Measurements from ENCODE around the gene ETNPPL. TPM values are rescaled to one million over a fixed set of nuclear protein-coding genes. Genes with fewer than 3 reads are reported as not detected.

ETNPPL gene
- total and polyA plus RNA-seq, 2 of the 4 experiments (the other 2 are of a cell fraction) = not detected

DNA sequence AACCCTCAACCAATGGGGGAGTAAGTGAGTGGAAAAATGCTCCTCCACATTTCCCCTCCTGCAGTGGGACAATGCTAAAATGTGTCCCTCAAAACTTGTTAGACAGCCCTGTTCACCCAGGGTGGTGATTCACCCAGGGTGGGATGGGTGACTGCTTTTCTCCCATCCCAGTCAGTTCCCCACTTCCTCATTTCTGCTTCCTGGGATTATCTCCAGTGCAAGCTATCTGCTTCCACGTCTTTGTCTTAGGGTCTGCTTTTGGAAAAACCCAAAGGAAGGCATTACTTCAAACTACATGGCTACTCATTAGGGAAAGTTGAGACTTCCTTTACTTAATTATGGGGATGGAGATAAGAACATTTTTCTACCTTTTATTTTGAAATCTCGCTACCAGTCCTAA, 45.5 kb downstream of the ETNPPL start:
- dilution Hi-C loops (cut with HindIII; ENCODE audit: low sequenced_read_pairs, unreplicated experiment) = no loop called here
- no peak overlapping the region for H3K4me3 ChIP-seq (ENCODE audit: insufficient read depth, low read depth, low read length)
- H4K91ac ChIP-seq (ENCODE audit: insufficient read depth, low read depth, low read length) = no peak overlapping the region
- no peaks in the 10 kb centered on the region for H3K79me1 ChIP-seq (ENCODE audit: low read depth in 1 of 2, low read length in 2 of 2)
- H2AK9ac ChIP-seq (replicated peaks; ENCODE audit: low read depth, low read length, poor library complexity) = no peak overlapping the region
- no peak for TF ChIP-seq RAD21 (IDR thresholded peaks at IDR 0.05; ENCODE audit: low read length)
- TF ChIP-seq FOS (IDR thresholded peaks at IDR 0.05; ENCODE audit: low read depth, low read length) = no peak
- TF ChIP-seq MAZ (IDR thresholded peaks at IDR 0.05; ENCODE audit: borderline replicate concordance, low read depth, low read length) = no peak
- TF ChIP-seq, protein P1, sequence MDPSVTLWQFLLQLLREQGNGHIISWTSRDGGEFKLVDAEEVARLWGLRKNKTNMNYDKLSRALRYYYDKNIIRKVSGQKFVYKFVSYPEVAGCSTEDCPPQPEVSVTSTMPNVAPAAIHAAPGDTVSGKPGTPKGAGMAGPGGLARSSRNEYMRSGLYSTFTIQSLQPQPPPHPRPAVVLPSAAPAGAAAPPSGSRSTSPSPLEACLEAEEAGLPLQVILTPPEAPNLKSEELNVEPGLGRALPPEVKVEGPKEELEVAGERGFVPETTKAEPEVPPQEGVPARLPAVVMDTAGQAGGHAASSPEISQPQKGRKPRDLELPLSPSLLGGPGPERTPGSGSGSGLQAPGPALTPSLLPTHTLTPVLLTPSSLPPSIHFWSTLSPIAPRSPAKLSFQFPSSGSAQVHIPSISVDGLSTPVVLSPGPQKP (IDR thresholded peaks at IDR 0.05; ENCODE audit: borderline replicate concordance, low read depth, low read length) = no peak
- TF ChIP-seq, protein P2, sequence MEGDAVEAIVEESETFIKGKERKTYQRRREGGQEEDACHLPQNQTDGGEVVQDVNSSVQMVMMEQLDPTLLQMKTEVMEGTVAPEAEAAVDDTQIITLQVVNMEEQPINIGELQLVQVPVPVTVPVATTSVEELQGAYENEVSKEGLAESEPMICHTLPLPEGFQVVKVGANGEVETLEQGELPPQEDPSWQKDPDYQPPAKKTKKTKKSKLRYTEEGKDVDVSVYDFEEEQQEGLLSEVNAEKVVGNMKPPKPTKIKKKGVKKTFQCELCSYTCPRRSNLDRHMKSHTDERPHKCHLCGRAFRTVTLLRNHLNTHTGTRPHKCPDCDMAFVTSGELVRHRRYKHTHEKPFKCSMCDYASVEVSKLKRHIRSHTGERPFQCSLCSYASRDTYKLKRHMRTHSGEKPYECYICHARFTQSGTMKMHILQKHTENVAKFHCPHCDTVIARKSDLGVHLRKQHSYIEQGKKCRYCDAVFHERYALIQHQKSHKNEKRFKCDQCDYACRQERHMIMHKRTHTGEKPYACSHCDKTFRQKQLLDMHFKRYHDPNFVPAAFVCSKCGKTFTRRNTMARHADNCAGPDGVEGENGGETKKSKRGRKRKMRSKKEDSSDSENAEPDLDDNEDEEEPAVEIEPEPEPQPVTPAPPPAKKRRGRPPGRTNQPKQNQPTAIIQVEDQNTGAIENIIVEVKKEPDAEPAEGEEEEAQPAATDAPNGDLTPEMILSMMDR (conservative IDR thresholded peaks at IDR 0.05; ENCODE audit: low read depth, low read length) = no peak
- no peak for TF ChIP-seq POLR2A (IDR thresholded peaks at IDR 0.05; ENCODE audit: low read depth, low read length)
- in situ Hi-C loops (cut with MboI; ENCODE audit: low sequenced_read_pairs) = no loop called here
- no peak overlapping the region for H3K23ac ChIP-seq (ENCODE audit: low read depth, low read length)
- H3K36me3 ChIP-seq (ENCODE audit: control insufficient read depth, insufficient read depth, low read length) = no peaks in the 10 kb centered on the region
- H4K5ac ChIP-seq (ENCODE audit: low read depth, low read length) = no peak overlapping the region
- no peaks in the 10 kb centered on the region for H3K4me1 ChIP-seq (ENCODE audit: control insufficient read depth, insufficient read depth, low read length)
- peaks cover 2% of the 10 kb centered on the region; the same call in 1 of the 2 replicates for H3K27me3 ChIP-seq (ENCODE audit: control insufficient read depth, insufficient read depth, low read length)
- no peak overlapping the region for H2AK5ac ChIP-seq (ENCODE audit: low read depth, low read length)
- H3K18ac ChIP-seq (ENCODE audit: low read depth, low read length) = no peak overlapping the region
- ATAC-seq (ENCODE audit: low read depth) (no peak), DNase-seq (no peak)
- H3K56ac ChIP-seq (ENCODE audit: extremely low read depth, insufficient read depth, low read length) = no peak overlapping the region
- WGBS, 2 experiments (ENCODE audit: extremely low coverage in 2 of 2, insufficient read length in 1 of 2) = no CpG with 5 or more reads among the region's 2 CpGs
- H2BK120ac ChIP-seq (ENCODE audit: low read depth, low read length) = no peak overlapping the region
- no peak overlapping the region for H3K9ac ChIP-seq (ENCODE audit: low read depth, low read length)
- H2BK20ac ChIP-seq (ENCODE audit: low read depth, low read length) = no peak overlapping the region
- H3K9me3 ChIP-seq (ENCODE audit: control insufficient read depth, insufficient read depth, low read length) = no peaks in the 10 kb centered on the region
- H4K8ac ChIP-seq (ENCODE audit: low read depth in 2 of 2, low read length in 2 of 2) = no peak overlapping the region
- H4K20me1 ChIP-seq (ENCODE audit: insufficient read depth, low read length) = no peaks in the 10 kb centered on the region
- H3K27ac ChIP-seq (ENCODE audit: insufficient read depth, low read length) = no peak overlapping the region
- H2BK15ac ChIP-seq (ENCODE audit: low read depth, low read length) = no peak overlapping the region
- no peak overlapping the region for H2BK5ac ChIP-seq (ENCODE audit: low read depth, low read length, poor library complexity, severe bottlenecking)
- no TSS peak for BruUV-seq (replicated peaks)
- POLR2A ChIA-PET (ENCODE audit: unreplicated experiment) = no interaction called here
- no peak overlapping the region for H3K4me2 ChIP-seq (ENCODE audit: low read depth, low read length)
- CTCF ChIA-PET = no interaction called here
- no peak overlapping the region for H2AFZ ChIP-seq (replicated peaks; ENCODE audit: low read length, poor library complexity)
- H3K14ac ChIP-seq (replicated peaks; ENCODE audit: low read depth, low read length) = no peak overlapping the region
- intact Hi-C loops (cut with micrococcal nuclease) = no loop called here
- no peak overlapping the region for H3K4ac ChIP-seq (ENCODE audit: low read depth, low read length)
- no peaks in the 10 kb centered on the region for H3K9me1 ChIP-seq (ENCODE audit: insufficient read depth, low read length)
